Inflammatory macrophage (primary cell): ENCODE measurements around the gene OGA.

ENCODE experiments used
- DNase-seq, 2 donors: peaks; one replicate each; pipeline ENCODE4 v3.0.0-alpha.2; 2020 to 2022

The OGA gene

GRCh38 chr10:101835362-101835761 is 17.1 kb upstream of the OGA start:
- no peak for DNase-seq

GRCh38 chr10:101834341-101834740 is 16.1 kb upstream of the OGA start:
- peak; percentile 76 to 77 for DNase-seq

GRCh38 chr10:101833466-101833865 is 15.2 kb upstream of the OGA start:
- no peak for DNase-seq

- no peak for DNase-seq
These were observed 14.1 kb upstream of the OGA start for GRCh38 chr10:101832325-101832771.

GRCh38 chr10:101831169-101831811 is 13.0 kb upstream of the OGA start:
- DNase-seq, result no peak

- peak; percentile 77 to 81 for DNase-seq
These were observed 12.3 kb upstream of the OGA start for GRCh38 chr10:101830322-101831168.

GRCh38 chr10:101829561-101830315 is 11.5 kb upstream of the OGA start:
- DNase-seq, result no peak

- DNase-seq, result no peak
These were observed 10.7 kb upstream of the OGA start for GRCh38 chr10:101828766-101829551.

GRCh38 chr10:101827919-101828600 is 9.8 kb upstream of the OGA start:
- DNase-seq, result no peak

- no peak for DNase-seq
These were observed 8.7 kb upstream of the OGA start for GRCh38 chr10:101826852-101827434.

GRCh38 chr10:101824736-101825135 is 6.5 kb upstream of the OGA start:
- no peak for DNase-seq

GRCh38 chr10:101818872-101819633 is 809 bp upstream of the OGA start:
- peak in 1 of 2 donors; percentile 6 for DNase-seq

- DNase-seq, result peak; percentile 66 to 72
These were observed 716 bp downstream of the OGA start for GRCh38 chr10:101817337-101818118.

- DNase-seq, result no peak
These were observed 1.3 kb downstream of the OGA start for GRCh38 chr10:101816913-101817336.

GRCh38 chr10:101816376-101816775 is 1.9 kb downstream of the OGA start:
- DNase-seq, result no peak

- DNase-seq, result no peak
These were observed 3.7 kb downstream of the OGA start for GRCh38 chr10:101814466-101815071.

GRCh38 chr10:101812606-101813005 is 5.6 kb downstream of the OGA start:
- DNase-seq, result no peak

- no peak for DNase-seq
These were observed 11.1 kb downstream of the OGA start for GRCh38 chr10:101807158-101807557.

- DNase-seq, result no peak
These were observed 14.7 kb downstream of the OGA start for GRCh38 chr10:101803511-101803910.
